Hematopoietic multipotent progenitor cell (in vitro differentiated cells): ENCODE measurements around the gene CREB3L4. TPM values are rescaled to one million over a fixed set of nuclear protein-coding genes. Genes with fewer than 3 reads are reported as not detected.
"Not testable (repeated sequence)": the region's sequence is repeated elsewhere in the genome, so short reads cannot be mapped to it uniquely, and the experiment has no call there.

Experiments used
- DNase-seq, 3 donors: peaks; one replicate each; pipeline ENCODE4 v3.0.0-alpha.2; 2011 to 2015; ENCODE audit warnings: low read depth in 2 of 3, low spot score in 2 of 3
- total RNA-seq: library from RNA; depleted of rRNA; stranded (reverse); fragments of >200 nt; gene quantifications from one replicate; pipeline ENCODE4 v1.2.3, GENCODE V29; 2012

Gene CREB3L4
- total RNA-seq, 1 donor, result 61.9 TPM

GRCh38 chr1:153981735-153982134, 14.0 kb downstream of the CREB3L4 start:
- not testable (repeated sequence) for DNase-seq

- DNase-seq, result no peak
Measured at GRCh38 chr1:153984123-153984894, 16.6 kb downstream of the CREB3L4 start.

GRCh38 chr1:153985341-153985912, 17.7 kb downstream of the CREB3L4 start:
- DNase-seq, result peak in 2 of 3 donors; percentile 69 to 88

- peak in 1 of 3 donors; percentile 47 for DNase-seq
Measured at GRCh38 chr1:153985941-153986761, 18.4 kb downstream of the CREB3L4 start, which contains the start of gene RAB13. Gene RAB13 (minus strand): TSS chr1:153986339. CDS start chr1:153986236, 103 bp downstream.

- no peak for DNase-seq
Measured at GRCh38 chr1:153987621-153988020, 19.9 kb downstream of the CREB3L4 start.

- peak; percentile 96 to 99 (median 97) for DNase-seq
Measured at GRCh38 chr1:153990468-153991150, 22.9 kb downstream of the CREB3L4 start, which contains the start of gene RPS27. Gene RPS27 (plus strand): TSS chr1:153990762. CDS start chr1:153990797, 35 bp downstream.

- DNase-seq, result no peak
Measured at GRCh38 chr1:153991151-153991630, 23.5 kb downstream of the CREB3L4 start.

- no peak for DNase-seq
Measured at GRCh38 chr1:153991806-153992205, 24.1 kb downstream of the CREB3L4 start.

- no peak for DNase-seq
Measured at GRCh38 chr1:153995202-153995601, 27.5 kb downstream of the CREB3L4 start.

- DNase-seq, result no peak
Measured at GRCh38 chr1:153995640-153996039, 27.9 kb downstream of the CREB3L4 start.

GRCh38 chr1:153996882-153997281, 29.2 kb downstream of the CREB3L4 start:
- not testable (repeated sequence) for DNase-seq

GRCh38 chr1:154000420-154000819, 32.7 kb downstream of the CREB3L4 start:
- DNase-seq, result no peak

- no peak for DNase-seq
Measured at GRCh38 chr1:154006136-154006535, 38.4 kb downstream of the CREB3L4 start.

- no peak for DNase-seq
Measured at GRCh38 chr1:154012129-154012528, 44.4 kb downstream of the CREB3L4 start.

GRCh38 chr1:154012543-154012942, 44.8 kb downstream of the CREB3L4 start:
- not testable (repeated sequence) for DNase-seq

GRCh38 chr1:154014154-154014907, 46.6 kb downstream of the CREB3L4 start:
- DNase-seq, result no peak

GRCh38 chr1:154019269-154019668, 51.6 kb downstream of the CREB3L4 start:
- DNase-seq, result no peak

GRCh38 chr1:154019940-154020339, 52.2 kb downstream of the CREB3L4 start:
- no peak for DNase-seq
